ENCODE measurements around the gene CFAP61.
A peak's percentile ranks its signal among the peaks of the same experiment; 100 is the strongest.

The CFAP61 gene

DNA sequence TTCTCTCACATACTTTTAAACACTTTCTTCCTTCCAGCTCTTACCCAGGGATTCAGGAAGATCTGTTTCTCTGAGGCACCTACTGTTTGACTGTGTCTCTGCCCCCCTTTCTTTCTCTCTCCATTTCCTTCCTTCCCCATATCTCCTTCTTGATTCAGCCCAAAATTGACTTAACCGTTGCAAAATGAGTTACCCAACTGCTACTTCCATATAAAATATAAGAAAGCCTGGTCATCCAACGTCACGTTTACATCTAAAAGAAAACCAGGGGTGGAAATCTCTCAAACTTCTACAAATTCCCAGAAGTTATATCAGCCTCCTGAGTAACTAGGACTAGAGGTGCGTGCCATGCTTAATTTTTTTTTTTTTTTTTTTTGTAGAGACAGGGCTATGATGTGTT, 220.4 kb downstream of the CFAP61 start:
- no peak for DNase-seq (ENCODE audit: low read depth, low spot score)

DNA sequence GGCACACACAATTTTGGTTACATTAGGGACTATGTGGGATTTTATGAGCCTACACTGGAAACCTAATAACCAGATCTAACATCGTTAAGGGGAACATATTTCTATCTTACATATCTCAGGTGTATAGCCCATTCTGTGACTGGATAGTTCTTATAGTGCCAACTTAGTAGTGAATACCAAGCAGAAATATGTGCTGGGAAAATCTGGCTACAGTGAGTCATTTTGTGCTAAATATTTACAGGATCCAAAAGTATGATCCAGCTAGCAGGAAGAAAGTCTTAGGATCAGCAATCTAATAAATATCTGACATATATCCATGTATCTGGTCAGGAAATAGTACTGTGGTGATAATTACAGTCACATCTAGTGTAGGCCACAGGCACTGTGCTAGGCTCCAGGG, 221.0 kb downstream of the CFAP61 start:
- DNase-seq (ENCODE audit: low read depth, low spot score), result peak; percentile 3

- no peak for DNase-seq (ENCODE audit: low read depth, low spot score)
These were observed 222.5 kb downstream of the CFAP61 start for GRCh38 chr20:20274821-20275220.

GRCh38 chr20:20275636-20276035, 223.3 kb downstream of the CFAP61 start:
- DNase-seq (ENCODE audit: low read depth, low spot score), result no peak

GRCh38 chr20:20276811-20277530, 224.6 kb downstream of the CFAP61 start:
- peak; percentile 6 for DNase-seq (ENCODE audit: low read depth, low spot score)

DNA sequence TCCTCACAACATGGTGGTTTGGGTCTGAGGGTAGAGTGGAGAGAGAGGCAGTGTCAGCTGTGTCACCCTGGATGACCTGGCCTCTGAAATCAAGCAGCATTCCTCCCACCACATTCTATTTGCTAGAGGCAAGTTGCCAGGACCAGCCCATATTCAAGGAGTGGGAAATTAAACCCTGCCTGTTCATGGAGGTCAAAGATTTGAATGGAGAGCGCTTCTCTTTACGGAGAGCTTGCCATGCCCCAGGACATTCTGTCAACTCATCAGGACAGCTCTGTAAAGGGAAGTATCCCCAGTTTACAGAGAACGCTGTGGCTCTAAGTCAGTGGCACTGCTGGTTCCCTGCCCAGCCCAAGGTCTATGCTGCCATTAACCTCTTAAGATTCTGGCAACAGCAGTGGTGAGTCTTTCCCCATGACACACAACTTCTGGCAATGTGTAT, 225.6 kb downstream of the CFAP61 start:
- no peak for DNase-seq (ENCODE audit: low read depth, low spot score)

GRCh38 chr20:20286061-20286460, 233.7 kb downstream of the CFAP61 start:
- no peak for DNase-seq (ENCODE audit: low read depth, low spot score)

GRCh38 chr20:20289331-20289730, 237.0 kb downstream of the CFAP61 start:
- no peak for DNase-seq (ENCODE audit: low read depth, low spot score)

GRCh38 chr20:20292472-20292871, 240.1 kb downstream of the CFAP61 start:
- DNase-seq (ENCODE audit: low read depth, low spot score), result no peak

DNA sequence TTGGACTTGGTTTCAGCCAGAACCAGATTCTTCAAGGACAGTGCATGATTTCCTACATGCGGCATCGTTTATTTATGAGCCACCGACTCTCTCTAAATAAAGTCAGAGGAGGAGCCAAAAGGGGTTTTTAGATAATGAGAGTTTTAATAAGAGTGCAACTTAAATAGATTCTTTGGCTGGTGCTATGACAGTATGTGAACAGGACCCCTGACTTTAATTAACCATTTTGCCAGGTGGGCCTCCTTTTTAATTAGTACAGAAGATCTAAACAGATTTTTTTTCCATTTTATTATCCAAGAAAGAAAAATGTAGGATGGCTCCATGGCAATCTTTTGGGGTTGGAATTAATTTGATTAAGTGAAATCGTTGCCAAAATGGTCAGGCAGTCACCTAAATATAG, 240.8 kb downstream of the CFAP61 start:
- no peak for DNase-seq (ENCODE audit: low read depth, low spot score)

- no peak for DNase-seq (ENCODE audit: low read depth, low spot score)
These were observed 241.5 kb downstream of the CFAP61 start for GRCh38 chr20:20293691-20294385.

- DNase-seq (ENCODE audit: low read depth, low spot score), result no peak
These were observed 243.5 kb downstream of the CFAP61 start for GRCh38 chr20:20295621-20296498.

- no peak for DNase-seq (ENCODE audit: low read depth, low spot score)
These were observed 244.8 kb downstream of the CFAP61 start for GRCh38 chr20:20297181-20297580.

DNA sequence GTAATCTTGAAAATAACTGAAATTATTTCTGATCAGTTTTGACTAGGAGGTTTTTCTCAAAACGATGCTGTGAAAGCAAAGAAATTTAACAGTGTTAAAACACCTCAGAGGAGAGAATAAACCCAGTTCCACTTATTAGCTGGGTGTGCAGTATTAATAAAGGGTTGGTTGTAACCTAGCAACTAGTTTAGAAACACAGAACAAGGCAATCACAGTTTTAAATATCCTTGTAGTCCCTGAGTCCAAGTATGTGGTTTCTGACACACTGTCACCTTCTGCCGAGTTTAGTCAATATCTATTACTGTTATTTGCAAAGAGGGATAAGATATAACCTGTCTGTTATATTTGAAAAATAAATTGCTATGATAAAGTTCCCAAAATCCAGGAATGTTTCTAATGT, 245.4 kb downstream of the CFAP61 start:
- no peak for DNase-seq (ENCODE audit: low read depth, low spot score)

DNA sequence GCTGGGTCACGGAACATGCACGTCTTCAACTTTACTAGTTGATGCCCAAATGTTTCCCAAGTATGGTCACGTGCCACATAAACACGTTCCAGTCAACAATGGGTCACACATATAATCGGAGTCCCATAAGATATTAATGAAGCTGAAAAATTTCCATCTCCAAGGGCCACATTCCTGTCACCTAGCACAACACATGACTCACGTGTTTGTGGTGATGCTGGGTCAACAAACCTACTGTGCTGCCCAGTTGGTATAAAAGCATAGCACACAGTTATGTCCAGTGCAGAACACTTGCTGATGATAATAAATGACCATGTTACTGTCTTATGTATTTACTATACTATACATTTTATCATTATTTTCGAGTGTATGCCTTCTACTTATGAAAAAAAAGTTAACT, 247.6 kb downstream of the CFAP61 start:
- no peak for DNase-seq (ENCODE audit: low read depth, low spot score)

DNA sequence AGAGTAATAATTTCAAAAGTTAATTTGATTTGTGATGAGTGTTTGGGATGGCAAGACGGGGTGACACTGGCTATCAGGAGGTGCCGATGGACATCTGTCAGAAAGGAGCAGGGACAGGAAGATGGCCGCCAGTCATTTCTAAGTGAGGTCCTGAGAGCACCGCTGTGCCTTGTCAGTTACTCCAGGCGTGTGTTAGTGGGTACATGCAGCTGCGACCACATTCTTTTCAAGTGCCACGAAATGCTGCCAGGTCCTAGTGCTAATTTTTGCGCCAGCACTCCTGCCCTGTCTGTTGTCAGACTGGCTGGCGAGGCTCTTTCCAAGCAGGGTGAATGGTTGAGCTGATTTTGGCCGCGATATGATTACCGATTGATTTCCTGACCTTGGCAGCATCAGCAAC, 251.0 kb downstream of the CFAP61 start:
- DNase-seq (ENCODE audit: low read depth, low spot score), result no peak

DNA sequence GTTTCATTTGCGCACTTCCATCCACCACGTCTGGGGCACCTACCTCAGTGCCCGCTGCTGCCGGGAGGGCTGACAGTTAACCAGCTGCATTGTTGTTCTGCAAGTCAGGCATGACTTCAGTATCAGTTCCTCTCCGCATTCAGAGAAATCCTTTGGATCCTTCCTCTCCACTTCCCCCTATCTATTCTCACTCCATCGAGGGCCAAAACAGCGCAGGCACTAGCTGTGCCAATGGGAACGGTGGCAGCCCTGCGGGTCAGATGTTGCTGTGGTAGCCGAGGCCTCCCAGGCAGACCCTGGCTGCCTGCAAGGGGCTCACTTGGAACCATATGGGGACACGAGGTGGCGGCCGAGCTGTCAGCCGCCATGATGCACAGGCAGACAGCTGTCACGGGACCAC, 251.4 kb downstream of the CFAP61 start:
- no peak for DNase-seq (ENCODE audit: low read depth, low spot score)

DNA sequence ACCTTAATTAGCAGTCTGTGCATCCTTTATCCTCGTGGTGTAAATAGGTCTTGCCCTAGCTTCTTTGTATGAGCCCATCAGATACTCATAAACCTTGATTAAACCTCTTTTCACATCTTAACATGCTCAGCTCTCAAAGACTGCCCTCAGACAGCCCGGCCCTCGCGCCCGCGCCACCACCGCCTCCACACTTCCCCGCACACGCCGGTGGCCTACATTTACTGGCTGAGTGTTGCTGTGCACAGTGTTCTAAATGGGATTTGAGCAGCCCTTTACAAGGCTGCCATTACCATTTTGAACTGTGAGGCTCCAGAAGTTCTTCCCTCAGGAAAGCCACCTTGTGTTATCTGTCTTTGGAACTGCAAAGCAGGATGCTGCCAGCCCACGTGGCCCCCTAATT, 252.6 kb downstream of the CFAP61 start:
- DNase-seq (ENCODE audit: low read depth, low spot score), result no peak

DNA sequence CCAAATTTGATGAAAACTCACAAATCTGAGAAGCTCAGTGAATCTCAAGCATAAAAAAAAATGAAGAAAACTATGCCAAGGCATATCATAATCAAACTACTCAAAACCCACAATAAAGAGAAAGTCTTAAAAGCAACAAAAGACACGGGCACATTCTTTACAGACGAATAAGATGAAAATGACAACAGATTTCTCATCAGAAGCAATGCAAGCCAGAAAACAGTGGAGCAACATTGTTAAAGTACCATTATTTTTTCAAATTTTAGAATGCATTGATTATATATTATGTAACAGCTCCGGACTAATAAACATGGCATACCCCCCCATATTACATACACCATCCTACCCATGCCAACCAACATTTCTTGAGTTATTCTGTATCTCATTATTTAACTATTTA, 260.2 kb downstream of the CFAP61 start:
- DNase-seq (ENCODE audit: low read depth, low spot score), result no peak

GRCh38 chr20:20317195-20317594, 264.9 kb downstream of the CFAP61 start:
- no peak for DNase-seq (ENCODE audit: low read depth, low spot score)

- no peak for DNase-seq (ENCODE audit: low read depth, low spot score)
These were observed 265.5 kb downstream of the CFAP61 start for GRCh38 chr20:20317621-20318364.
